Breast epithelium (tissue), 3 donors: ENCODE measurements around the gene ADAT3.

ENCODE experiments used
- CTCF ChIP-seq, 3 donors: fragments of 450-650 bp; IDR thresholded peaks; one replicate each; pipeline ENCODE4 v1.5.1; 2016 to 2017; ENCODE audit warnings: antibody characterized with exemption in 3 of 3, mild to moderate bottlenecking in 3 of 3, moderate library complexity in 3 of 3
- POLR2A ChIP-seq: fragments of 450-650 bp; IDR thresholded peaks from one replicate; pipeline ENCODE4 v1.6.1; 2016; ENCODE audit warnings: antibody characterized with exemption, mild to moderate bottlenecking, moderate library complexity
- POLR2AphosphoS5 ChIP-seq, 3 donors: sonication (generic); formaldehyde crosslinking; IDR thresholded peaks; one replicate each; pipeline ENCODE4 v1.6.1; 2017; ENCODE audit warnings: antibody characterized with exemption in 3 of 3

DNA sequence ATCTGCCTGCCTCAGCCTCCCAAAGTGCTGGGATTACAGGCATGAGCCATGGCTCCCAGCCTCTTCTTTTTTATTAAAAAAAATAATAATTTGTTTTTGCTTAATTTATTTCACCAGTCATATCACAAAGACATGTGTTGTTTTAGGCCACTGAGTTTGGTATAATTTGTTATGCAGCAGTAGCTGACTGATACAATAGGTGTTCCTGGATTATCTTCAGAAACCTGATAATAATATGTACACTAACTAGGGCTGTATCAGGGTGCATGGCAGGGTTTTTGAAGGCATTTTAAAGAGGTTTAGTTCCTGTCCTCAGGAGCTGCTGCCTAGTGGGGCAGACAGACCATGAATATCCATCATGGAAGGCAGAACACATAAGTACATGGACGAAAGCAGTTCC is 26.2 kb downstream of the ADAT3 start:
- TF ChIP-seq POLR2A (no peak), CTCF (IDR thresholded peaks at IDR 0.05) (no peak), POLR2AphosphoS5 (IDR thresholded peaks at IDR 0.05) (no peak)
